ENCODE measurements around the gene MEGF10. TPM values are rescaled to one million over a fixed set of nuclear protein-coding genes. Genes with fewer than 3 reads are reported as not detected.

MEGF10 gene
- total RNA-seq, 4 donors from 2014 or later, result 0.27 to 5.4 (median 0.97) TPM

DNA sequence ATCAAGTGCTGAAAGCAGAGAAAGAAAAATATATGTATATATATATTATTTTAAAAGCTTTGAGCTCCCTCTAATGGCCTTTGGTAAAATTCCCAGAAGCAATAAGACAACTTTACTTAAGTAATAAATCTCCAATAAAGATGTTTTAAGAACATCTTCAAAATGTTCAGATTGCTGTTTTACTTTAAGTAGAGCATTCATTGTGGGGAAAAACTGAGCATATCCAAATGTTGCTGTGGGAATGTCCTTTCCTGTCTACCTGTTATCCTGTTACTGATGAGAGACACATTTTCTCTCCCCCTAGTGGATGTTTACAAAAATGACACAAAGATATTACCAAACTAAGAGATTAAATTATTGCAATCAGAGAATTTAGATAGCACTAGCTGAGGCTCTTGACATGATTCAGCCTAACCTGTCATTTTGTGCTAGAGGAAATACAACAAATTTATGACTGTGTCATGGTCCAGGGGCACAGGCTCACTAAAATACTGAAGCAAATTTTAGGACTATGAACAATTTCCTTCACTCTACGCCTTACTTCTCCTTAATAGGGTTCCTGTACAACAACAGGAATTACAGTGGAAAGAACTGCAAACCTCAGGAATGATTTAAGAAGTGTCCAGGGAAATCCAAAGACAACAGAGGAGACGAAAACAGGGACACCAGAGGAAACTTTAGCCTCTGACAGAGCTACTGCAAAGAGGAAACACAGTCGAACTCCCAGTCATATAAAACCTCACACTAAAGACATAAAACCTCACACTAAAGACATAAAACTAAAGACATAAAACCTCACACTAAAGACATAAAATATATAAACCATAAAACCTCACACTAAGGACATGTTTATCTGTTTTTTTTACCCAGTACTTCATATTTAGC lies 202.5 kb downstream of the MEGF10 start:
- no peaks in the 10 kb centered on the region for H3K36me3 ChIP-seq
- no peaks in the 10 kb centered on the region for H3K9me3 ChIP-seq
- TF ChIP-seq, protein P1, sequence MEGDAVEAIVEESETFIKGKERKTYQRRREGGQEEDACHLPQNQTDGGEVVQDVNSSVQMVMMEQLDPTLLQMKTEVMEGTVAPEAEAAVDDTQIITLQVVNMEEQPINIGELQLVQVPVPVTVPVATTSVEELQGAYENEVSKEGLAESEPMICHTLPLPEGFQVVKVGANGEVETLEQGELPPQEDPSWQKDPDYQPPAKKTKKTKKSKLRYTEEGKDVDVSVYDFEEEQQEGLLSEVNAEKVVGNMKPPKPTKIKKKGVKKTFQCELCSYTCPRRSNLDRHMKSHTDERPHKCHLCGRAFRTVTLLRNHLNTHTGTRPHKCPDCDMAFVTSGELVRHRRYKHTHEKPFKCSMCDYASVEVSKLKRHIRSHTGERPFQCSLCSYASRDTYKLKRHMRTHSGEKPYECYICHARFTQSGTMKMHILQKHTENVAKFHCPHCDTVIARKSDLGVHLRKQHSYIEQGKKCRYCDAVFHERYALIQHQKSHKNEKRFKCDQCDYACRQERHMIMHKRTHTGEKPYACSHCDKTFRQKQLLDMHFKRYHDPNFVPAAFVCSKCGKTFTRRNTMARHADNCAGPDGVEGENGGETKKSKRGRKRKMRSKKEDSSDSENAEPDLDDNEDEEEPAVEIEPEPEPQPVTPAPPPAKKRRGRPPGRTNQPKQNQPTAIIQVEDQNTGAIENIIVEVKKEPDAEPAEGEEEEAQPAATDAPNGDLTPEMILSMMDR (IDR thresholded peaks at IDR 0.05), result peak; percentile 55 to 68 (median 65)
- TF ChIP-seq EP300 (IDR thresholded peaks at IDR 0.05), result no peak
- WGBS, 2 donors (ENCODE audit: low coverage in 1 of 2), result 77 to 78% methylated on average over 3 of the region's 3 CpGs
- no peak for ATAC-seq
- H3K4me1 ChIP-seq, result no peaks in the 10 kb centered on the region
- no peak overlapping the region for H3K27ac ChIP-seq
- no peak overlapping the region for H3K4me3 ChIP-seq
- peaks cover 10% of the 10 kb centered on the region for H3K27me3 ChIP-seq

DNA sequence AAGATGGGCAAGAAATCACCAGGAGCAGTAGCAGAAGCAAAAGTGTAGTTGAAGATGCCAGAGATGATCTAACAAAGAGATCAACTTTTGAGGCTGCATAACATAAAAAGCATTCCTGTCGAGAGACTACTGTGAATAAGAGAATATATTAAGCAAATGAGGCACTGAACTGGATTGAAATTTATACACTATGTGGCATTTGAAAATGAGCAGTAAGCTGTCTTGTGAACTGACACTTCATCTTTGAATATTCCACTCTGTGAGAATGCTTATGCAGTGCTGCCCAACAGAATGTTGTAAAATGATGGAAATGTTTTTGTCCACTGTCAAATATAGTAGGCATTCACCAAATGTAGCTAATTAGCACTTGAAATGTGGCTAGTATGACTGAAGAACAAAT lies 208.0 kb downstream of the MEGF10 start:
- TF ChIP-seq, protein P1 (IDR thresholded peaks at IDR 0.05), result no peak
- TF ChIP-seq EP300 (IDR thresholded peaks at IDR 0.05), result no peak
- no peak for TF ChIP-seq POLR2AphosphoS5 (IDR thresholded peaks at IDR 0.05)
- TF ChIP-seq POLR2A (IDR thresholded peaks at IDR 0.05), result no peak
- ATAC-seq, result no peak
- Histone ChIP-seq H3K36me3 (no peaks in the 10 kb centered on the region), H3K27me3 (no peaks in the 10 kb centered on the region), H3K4me1 (no peaks in the 10 kb centered on the region), H3K9me3 (no peaks in the 10 kb centered on the region), H3K27ac (no peak overlapping the region), H3K4me3 (no peak overlapping the region)
- 47 to 78% methylated on average over 1 of the region's 1 CpG for WGBS, 2 donors (ENCODE audit: low coverage in 1 of 2)

DNA sequence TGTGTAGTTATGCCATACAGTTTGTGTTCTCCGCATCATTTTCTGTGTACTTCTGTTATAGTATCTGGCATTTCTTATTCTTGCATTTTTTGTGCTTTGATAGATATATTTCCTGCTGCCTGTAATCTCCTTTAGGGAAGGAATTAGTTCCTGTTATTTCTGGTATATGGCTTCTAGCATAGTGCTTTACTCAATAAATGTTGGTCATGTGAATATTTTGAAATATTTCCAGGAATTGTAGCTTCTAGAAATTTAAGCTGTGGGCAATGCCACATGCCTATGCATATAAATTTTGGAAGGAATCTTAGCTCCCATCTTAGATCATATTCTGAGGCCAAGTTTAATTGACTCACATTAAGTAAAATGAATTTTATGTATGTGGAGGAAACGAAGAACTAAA lies 215.3 kb downstream of the MEGF10 start:
- H3K27ac ChIP-seq, result no peak overlapping the region
- no peaks in the 10 kb centered on the region for H3K4me1 ChIP-seq
- TF ChIP-seq EP300 (IDR thresholded peaks at IDR 0.05), result no peak
- TF ChIP-seq, protein P1 (IDR thresholded peaks at IDR 0.05), result no peak
- TF ChIP-seq POLR2AphosphoS5 (IDR thresholded peaks at IDR 0.05), result no peak
- no peak for TF ChIP-seq POLR2A (IDR thresholded peaks at IDR 0.05)
- no peaks in the 10 kb centered on the region for H3K36me3 ChIP-seq
- no peaks in the 10 kb centered on the region for H3K9me3 ChIP-seq
- no peak overlapping the region for H3K4me3 ChIP-seq
- 59 to 86% methylated on average over 2 of the region's 2 CpGs for WGBS, 2 donors (ENCODE audit: low coverage in 1 of 2)
- ATAC-seq, result no peak
- no peaks in the 10 kb centered on the region for H3K27me3 ChIP-seq

DNA sequence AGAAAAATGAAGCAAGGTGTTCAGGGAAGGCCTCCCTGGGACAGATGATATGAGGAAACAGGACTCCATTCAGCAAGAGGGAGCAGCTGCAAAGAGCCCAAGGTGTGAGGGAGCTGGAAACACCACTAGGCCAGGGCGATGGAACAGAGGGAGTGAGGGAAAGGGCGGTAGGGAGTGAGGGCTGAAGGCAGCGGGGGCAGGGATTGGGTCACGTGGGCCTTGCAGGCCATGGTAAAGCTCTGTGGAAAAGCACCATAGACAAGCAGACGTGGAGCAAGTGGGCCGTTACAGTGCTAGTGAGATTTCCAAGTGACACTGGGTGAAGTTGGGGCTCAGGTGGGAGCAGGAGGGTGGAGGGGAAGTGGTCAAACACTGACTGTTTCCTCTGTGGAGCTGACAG lies 216.0 kb downstream of the MEGF10 start:
- no peak for ATAC-seq
- no peaks in the 10 kb centered on the region for H3K9me3 ChIP-seq
- no peaks in the 10 kb centered on the region for H3K27me3 ChIP-seq
- no peak overlapping the region for H3K4me3 ChIP-seq
- H3K27ac ChIP-seq, result no peak overlapping the region
- TF ChIP-seq EP300 (IDR thresholded peaks at IDR 0.05) (no peak), POLR2AphosphoS5 (IDR thresholded peaks at IDR 0.05) (no peak), POLR2A (IDR thresholded peaks at IDR 0.05) (no peak)
- TF ChIP-seq, protein P1 (IDR thresholded peaks at IDR 0.05), result no peak
- H3K4me1 ChIP-seq, result no peaks in the 10 kb centered on the region
- H3K36me3 ChIP-seq, result no peaks in the 10 kb centered on the region
- WGBS, 2 donors (ENCODE audit: low coverage in 1 of 2), result 76 to 81% methylated on average over 6 of the region's 6 CpGs

All from gastroesophageal sphincter (tissue), 4 donors.